COR-L47 (cell line): Measurements from ENCODE around the gene RBMS3.
"Not testable (repeated sequence)": the region's sequence is repeated elsewhere in the genome, so short reads cannot be mapped to it uniquely, and the experiment has no call there.

Experiments used
- DNase-seq: peaks from one replicate; lab custom pipeline; 2025; lab: John Stamatoyannopoulos, UW

RBMS3 gene

GRCh38 chr3:29312395-29312794 lies 31.5 kb downstream of the RBMS3 start:
- DNase-seq: no peak

- no peak for DNase-seq
These were observed 32.1 kb downstream of the RBMS3 start for GRCh38 chr3:29312960-29313452.

- no peak for DNase-seq
These were observed 33.3 kb downstream of the RBMS3 start for GRCh38 chr3:29313981-29314726.

- DNase-seq: no peak
These were observed 33.8 kb downstream of the RBMS3 start for GRCh38 chr3:29314727-29315088.

- no peak for DNase-seq
These were observed 36.8 kb downstream of the RBMS3 start for GRCh38 chr3:29317659-29318173.

GRCh38 chr3:29318251-29318650 lies 37.4 kb downstream of the RBMS3 start:
- no peak for DNase-seq

GRCh38 chr3:29319262-29319661 lies 38.4 kb downstream of the RBMS3 start:
- DNase-seq: no peak

GRCh38 chr3:29319798-29320197 lies 38.9 kb downstream of the RBMS3 start:
- DNase-seq: no peak

GRCh38 chr3:29322586-29322985 lies 41.7 kb downstream of the RBMS3 start:
- no peak for DNase-seq

GRCh38 chr3:29324180-29324651 lies 43.3 kb downstream of the RBMS3 start:
- no peak for DNase-seq

- not testable (repeated sequence) for DNase-seq
These were observed 45.7 kb downstream of the RBMS3 start for GRCh38 chr3:29326540-29326939.

GRCh38 chr3:29329986-29330890 lies 49.4 kb downstream of the RBMS3 start:
- no peak for DNase-seq

- no peak for DNase-seq
These were observed 50.2 kb downstream of the RBMS3 start for GRCh38 chr3:29331035-29331434.

GRCh38 chr3:29331456-29332194 lies 50.8 kb downstream of the RBMS3 start:
- DNase-seq: no peak

GRCh38 chr3:29332195-29332637 lies 51.3 kb downstream of the RBMS3 start:
- DNase-seq: no peak

- DNase-seq: no peak
These were observed 52.7 kb downstream of the RBMS3 start for GRCh38 chr3:29333576-29333975.

GRCh38 chr3:29334706-29335105 lies 53.8 kb downstream of the RBMS3 start:
- DNase-seq: no peak

- DNase-seq: peak; percentile 36
These were observed 54.6 kb downstream of the RBMS3 start for GRCh38 chr3:29335438-29335837.

GRCh38 chr3:29335943-29336342 lies 55.1 kb downstream of the RBMS3 start:
- no peak for DNase-seq

GRCh38 chr3:29337565-29337964 lies 56.7 kb downstream of the RBMS3 start:
- no peak for DNase-seq

- no peak for DNase-seq
These were observed 57.5 kb downstream of the RBMS3 start for GRCh38 chr3:29338377-29338776.
